Esophagus squamous epithelium (tissue), 5 donors: Measurements from ENCODE around the gene SLCO1B3. TPM values are rescaled to one million over a fixed set of nuclear protein-coding genes. Genes with fewer than 3 reads are reported as not detected.

Experiments used
- DNase-seq: peaks from one replicate; lab custom pipeline; 2025; lab: John Stamatoyannopoulos, UW
- H3K27ac ChIP-seq, 4 donors: fragments of 200-600 bp; sonication (generic); one replicate each; pipeline ENCODE4 v1.5.1; 2016 to 2019; ENCODE audit warnings: mild to moderate bottlenecking in 1 of 4
- H3K27me3 ChIP-seq, 4 donors: fragments of 200-600 bp; sonication (generic); 1 replicate in 3 of 4; 2 replicates in 1 of 4; pipeline versions ENCODE4 v1.5.1 to v1.6.0; 2017 to 2021; ENCODE audit warnings: antibody characterized with exemption in 1 of 4
- H3K36me3 ChIP-seq, 3 donors: fragments of 200-600 bp; sonication (generic); one replicate each; pipeline ENCODE4 v1.5.1; 2016 to 2019
- H3K4me1 ChIP-seq, 3 donors: fragments of 200-600 bp; sonication (generic); one replicate each; pipeline ENCODE4 v1.5.1; 2017 to 2019
- H3K4me3 ChIP-seq, 4 donors: fragments of 200-600 bp; sonication (generic); 1 replicate in 3 of 4; 2 replicates in 1 of 4; pipeline ENCODE4 v1.5.1; 2016 to 2019; ENCODE audit warnings: mild to moderate bottlenecking in 2 of 4, moderate library complexity in 1 of 4
- H3K9me3 ChIP-seq, 3 donors: fragments of 200-600 bp; sonication (generic); one replicate each; pipeline ENCODE4 v1.5.1; 2016 to 2019
- POLR2A ChIP-seq, 4 donors: fragments of 450-650 bp; IDR thresholded peaks; one replicate each; pipeline ENCODE4 v1.6.1; 2017; ENCODE audit warnings: antibody characterized with exemption in 4 of 4, mild to moderate bottlenecking in 4 of 4, moderate library complexity in 3 of 4
- WGBS, 2 donors: methylation state at CpG; one replicate each; pipeline ENCODE4 v1.1.5; 2018; 5-methylcytosine and 5-hydroxymethylcytosine counted together
- intact Hi-C: fragments of 100-400 bp; cut with DNase I; formaldehyde crosslinking; loops from one replicate; pipeline ENCODE4 v1.15.0; 2022
- small RNA-seq, 4 donors: library from RNA; depleted of rRNA; stranded (forward); fragments of <200 nt; gene quantifications; one replicate each; pipeline ENCODE3, GENCODE V24; 2016
- total RNA-seq, 4 donors: library from RNA; depleted of rRNA; stranded (reverse); fragments of >200 nt; gene quantifications; one replicate each; pipeline ENCODE4 v1.1.0, GENCODE V29; 2016
- TF ChIP-seq, protein P1 (sequence below), 6 experiments: fragments of 450-650 bp in 4 of 6; fragments of 200-600 bp in 2 of 6; sonication (generic) in 2 of 6; IDR thresholded peaks; one replicate each; pipeline ENCODE4 v1.5.1; 2016 to 2019; ENCODE audit warnings: antibody characterized with exemption in 6 of 6, mild to moderate bottlenecking in 4 of 6, moderate library complexity in 4 of 6
- donor health status: DM: yes; HTN: yes; CAD: no.

Gene SLCO1B3
- total RNA-seq, 4 donors from 2014 or later: 0.59 TPM; not detected in 3

- DNase-seq: no peak
- Histone ChIP-seq H3K27me3 (no peaks in the 10 kb centered on the region), H3K4me3 (no peak overlapping the region), H3K36me3 (no peaks in the 10 kb centered on the region), H3K4me1 (no peaks in the 10 kb centered on the region), H3K9me3 (peaks cover 0 to 6% (median 0%) of the 10 kb centered on the region in 3 donors), H3K27ac (no peak overlapping the region)
- 43% methylated on average over 5 of the region's 5 CpGs for WGBS, 2 donors
- intact Hi-C loops: no loop called here
- TF ChIP-seq, protein P1, sequence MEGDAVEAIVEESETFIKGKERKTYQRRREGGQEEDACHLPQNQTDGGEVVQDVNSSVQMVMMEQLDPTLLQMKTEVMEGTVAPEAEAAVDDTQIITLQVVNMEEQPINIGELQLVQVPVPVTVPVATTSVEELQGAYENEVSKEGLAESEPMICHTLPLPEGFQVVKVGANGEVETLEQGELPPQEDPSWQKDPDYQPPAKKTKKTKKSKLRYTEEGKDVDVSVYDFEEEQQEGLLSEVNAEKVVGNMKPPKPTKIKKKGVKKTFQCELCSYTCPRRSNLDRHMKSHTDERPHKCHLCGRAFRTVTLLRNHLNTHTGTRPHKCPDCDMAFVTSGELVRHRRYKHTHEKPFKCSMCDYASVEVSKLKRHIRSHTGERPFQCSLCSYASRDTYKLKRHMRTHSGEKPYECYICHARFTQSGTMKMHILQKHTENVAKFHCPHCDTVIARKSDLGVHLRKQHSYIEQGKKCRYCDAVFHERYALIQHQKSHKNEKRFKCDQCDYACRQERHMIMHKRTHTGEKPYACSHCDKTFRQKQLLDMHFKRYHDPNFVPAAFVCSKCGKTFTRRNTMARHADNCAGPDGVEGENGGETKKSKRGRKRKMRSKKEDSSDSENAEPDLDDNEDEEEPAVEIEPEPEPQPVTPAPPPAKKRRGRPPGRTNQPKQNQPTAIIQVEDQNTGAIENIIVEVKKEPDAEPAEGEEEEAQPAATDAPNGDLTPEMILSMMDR (IDR thresholded peaks at IDR 0.05): peak in 1 of 6 experiments; percentile 9
- TF ChIP-seq POLR2A (IDR thresholded peaks at IDR 0.05): no peak
These were observed 136.2 kb downstream of the SLCO1B3 start for GRCh38 chr12:20946732-20947131.

- Histone ChIP-seq H3K36me3 (no peaks in the 10 kb centered on the region), H3K9me3 (peaks cover 0 to 6% (median 0%) of the 10 kb centered on the region in 3 donors), H3K4me3 (no peak overlapping the region), H3K27me3 (no peaks in the 10 kb centered on the region), H3K27ac (no peak overlapping the region), H3K4me1 (no peaks in the 10 kb centered on the region)
- intact Hi-C loops: no loop called here
- no peak for TF ChIP-seq POLR2A (IDR thresholded peaks at IDR 0.05)
- TF ChIP-seq, protein P1 (IDR thresholded peaks at IDR 0.05): peak in 2 of 6 experiments; percentile 5 to 35
- no peak for DNase-seq
- 55 to 60% methylated on average over 3 of the region's 3 CpGs for WGBS, 2 donors
These were observed 139.7 kb downstream of the SLCO1B3 start for GRCh38 chr12:20950248-20950647.

DNA sequence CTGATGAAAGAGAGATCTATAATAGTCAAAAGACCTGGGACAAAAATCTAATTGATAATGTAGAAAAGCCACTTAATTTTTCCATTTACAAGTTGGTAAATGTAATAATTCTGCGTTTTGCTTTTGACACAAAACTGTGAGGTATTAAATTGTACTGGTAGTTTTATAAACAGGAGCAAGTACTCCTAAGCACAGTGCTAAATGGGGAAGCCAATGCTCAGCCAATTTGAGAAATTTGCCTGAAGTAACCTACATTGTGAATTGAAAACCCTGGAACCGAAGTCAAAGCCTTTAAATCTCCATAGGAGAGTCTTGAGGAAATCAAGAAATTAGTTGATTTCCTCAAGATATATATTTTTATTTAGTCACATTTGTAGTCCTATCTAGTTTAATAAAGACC is 152.8 kb downstream of the SLCO1B3 start:
- Histone ChIP-seq H3K9me3 (peaks cover 0 to 8% (median 0%) of the 10 kb centered on the region in 3 donors), H3K36me3 (no peaks in the 10 kb centered on the region), H3K27ac (no peak overlapping the region), H3K4me3 (no peak overlapping the region), H3K4me1 (no peaks in the 10 kb centered on the region), H3K27me3 (no peaks in the 10 kb centered on the region)
- no peak for DNase-seq
- TF ChIP-seq, protein P1 (IDR thresholded peaks at IDR 0.05): no peak
- TF ChIP-seq POLR2A (IDR thresholded peaks at IDR 0.05): no peak
- 56 to 68% methylated on average over 2 of the region's 2 CpGs for WGBS, 2 donors
- intact Hi-C loops: no loop called here

GRCh38 chr12:20963762-20964161 is 153.3 kb downstream of the SLCO1B3 start:
- Histone ChIP-seq H3K9me3 (peaks cover 0 to 8% (median 0%) of the 10 kb centered on the region in 3 donors), H3K27me3 (no peaks in the 10 kb centered on the region), H3K27ac (no peak overlapping the region), H3K36me3 (no peaks in the 10 kb centered on the region), H3K4me1 (no peaks in the 10 kb centered on the region), H3K4me3 (no peak overlapping the region)
- WGBS, 2 donors: 35 to 47% methylated on average over 4 of the region's 4 CpGs
- TF ChIP-seq POLR2A (IDR thresholded peaks at IDR 0.05): no peak
- TF ChIP-seq, protein P1 (IDR thresholded peaks at IDR 0.05): no peak
- no peak for DNase-seq
- intact Hi-C loops: no loop called here

Small RNAs within 50 kb of the gene (small RNA-seq; reads per million reads assigned to genes)
- gene AC011604.1: 0 reads per million in 4 donors

Other genes starting within 250 kb of the SLCO1B3 start
- gene SLCO1C1, start 115.4 kb upstream of the SLCO1B3 start, total RNA-seq: under 1 TPM in 1 of 4 donors, not detected in 3; 0.38 TPM